ENCODE results near the gene LYST. TPM values are rescaled to one million over a fixed set of nuclear protein-coding genes. Genes with fewer than 3 reads are reported as not detected.

Gene LYST
- total RNA-seq, 1 donor from 2014 or later = 78.4 TPM

DNA sequence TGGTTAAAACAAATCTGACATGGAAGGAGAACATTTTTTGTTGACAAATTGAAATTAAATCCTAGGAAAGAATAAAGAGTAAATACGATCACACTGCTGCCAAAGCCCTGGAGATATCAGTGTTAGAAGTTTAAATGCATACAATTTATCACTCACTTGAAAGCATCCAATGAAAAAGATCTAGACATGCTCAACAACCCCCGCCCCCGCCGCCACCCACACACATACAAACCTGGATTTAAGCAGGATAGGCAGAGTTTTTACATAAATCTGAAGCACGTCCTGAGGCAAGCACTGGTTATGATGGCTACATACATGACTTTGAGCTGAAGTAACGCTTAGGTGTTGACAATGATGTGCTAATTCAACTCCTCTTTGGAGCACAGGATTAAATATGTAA is 58.5 kb downstream of the LYST start:
- intact Hi-C loops (cut with DNase I) = no loop called here
- H3K36me3 ChIP-seq = peaks cover 39% of the 10 kb centered on the region
- no peaks in the 10 kb centered on the region for H3K27me3 ChIP-seq
- no peaks in the 10 kb centered on the region for H3K9me3 ChIP-seq
- ATAC-seq (no peak), DNase-seq (no peak)
- H3K4me3 ChIP-seq = no peak overlapping the region
- no peak overlapping the region for H3K27ac ChIP-seq
- TF ChIP-seq, protein P1, sequence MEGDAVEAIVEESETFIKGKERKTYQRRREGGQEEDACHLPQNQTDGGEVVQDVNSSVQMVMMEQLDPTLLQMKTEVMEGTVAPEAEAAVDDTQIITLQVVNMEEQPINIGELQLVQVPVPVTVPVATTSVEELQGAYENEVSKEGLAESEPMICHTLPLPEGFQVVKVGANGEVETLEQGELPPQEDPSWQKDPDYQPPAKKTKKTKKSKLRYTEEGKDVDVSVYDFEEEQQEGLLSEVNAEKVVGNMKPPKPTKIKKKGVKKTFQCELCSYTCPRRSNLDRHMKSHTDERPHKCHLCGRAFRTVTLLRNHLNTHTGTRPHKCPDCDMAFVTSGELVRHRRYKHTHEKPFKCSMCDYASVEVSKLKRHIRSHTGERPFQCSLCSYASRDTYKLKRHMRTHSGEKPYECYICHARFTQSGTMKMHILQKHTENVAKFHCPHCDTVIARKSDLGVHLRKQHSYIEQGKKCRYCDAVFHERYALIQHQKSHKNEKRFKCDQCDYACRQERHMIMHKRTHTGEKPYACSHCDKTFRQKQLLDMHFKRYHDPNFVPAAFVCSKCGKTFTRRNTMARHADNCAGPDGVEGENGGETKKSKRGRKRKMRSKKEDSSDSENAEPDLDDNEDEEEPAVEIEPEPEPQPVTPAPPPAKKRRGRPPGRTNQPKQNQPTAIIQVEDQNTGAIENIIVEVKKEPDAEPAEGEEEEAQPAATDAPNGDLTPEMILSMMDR (IDR thresholded peaks at IDR 0.05) = no peak
- H3K4me1 ChIP-seq = no peaks in the 10 kb centered on the region

DNA sequence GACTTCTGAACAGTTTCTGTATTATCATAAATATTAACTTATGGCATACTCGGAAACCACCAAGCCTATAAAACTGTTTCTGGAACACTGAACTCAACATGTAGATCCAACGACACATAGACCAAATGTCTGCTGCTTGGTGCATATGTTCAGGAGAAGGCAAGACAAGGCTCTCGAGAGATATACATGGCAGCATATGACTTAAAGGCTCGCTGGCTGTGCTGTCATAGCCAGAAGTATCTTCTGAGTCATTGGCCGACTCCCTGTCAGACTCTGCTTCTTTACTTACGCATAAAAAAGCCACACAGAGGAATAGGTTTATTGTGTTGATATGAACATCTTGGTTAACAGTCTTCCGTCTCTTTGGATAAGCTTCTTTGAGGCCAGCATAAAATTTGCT is 60.6 kb downstream of the LYST start:
- Histone ChIP-seq H3K4me1 (no peaks in the 10 kb centered on the region), H3K27ac (no peak overlapping the region), H3K27me3 (no peaks in the 10 kb centered on the region), H3K9me3 (no peaks in the 10 kb centered on the region), H3K4me3 (no peak overlapping the region), H3K36me3 (peaks cover 49% of the 10 kb centered on the region)
- DNase-seq (no peak), ATAC-seq (no peak)
- TF ChIP-seq, protein P1 (IDR thresholded peaks at IDR 0.05) = no peak
- intact Hi-C loops (cut with DNase I) = no loop called here

- intact Hi-C loops (cut with DNase I) = no loop called here
- Histone ChIP-seq H3K9me3 (no peaks in the 10 kb centered on the region), H3K4me3 (no peak overlapping the region), H3K27me3 (no peaks in the 10 kb centered on the region), H3K27ac (no peak overlapping the region), H3K36me3 (peaks cover 41% of the 10 kb centered on the region), H3K4me1 (no peaks in the 10 kb centered on the region)
- DNase-seq = no peak
- TF ChIP-seq, protein P1 (IDR thresholded peaks at IDR 0.05) = no peak
- no peak for ATAC-seq
These were observed 63.9 kb downstream of the LYST start for GRCh38 chr1:235802573-235803346.

DNA sequence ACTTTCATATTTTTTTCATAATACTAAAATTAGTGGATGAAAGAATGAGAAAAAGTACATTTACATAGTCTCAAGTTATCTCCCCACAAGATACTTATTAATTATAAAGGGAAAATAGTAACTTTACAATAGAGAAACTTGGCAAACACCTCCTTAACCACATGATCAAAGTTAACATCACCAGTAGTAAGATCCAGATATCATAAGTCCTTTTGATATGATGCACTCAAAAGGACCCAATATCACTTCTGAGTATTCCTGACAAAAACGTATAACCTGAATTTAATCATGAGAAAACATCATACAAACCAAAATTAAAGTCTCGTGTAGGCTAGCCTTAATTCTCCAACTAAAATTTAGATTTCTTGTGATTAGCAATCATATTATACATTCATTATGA is 67.4 kb downstream of the LYST start:
- H3K9me3 ChIP-seq = no peaks in the 10 kb centered on the region
- intact Hi-C loops (cut with DNase I) = no loop called here
- H3K36me3 ChIP-seq = peaks cover 27% of the 10 kb centered on the region
- ATAC-seq (no peak), DNase-seq (no peak)
- no peak overlapping the region for H3K4me3 ChIP-seq
- no peak overlapping the region for H3K27ac ChIP-seq
- H3K27me3 ChIP-seq = no peaks in the 10 kb centered on the region
- no peaks in the 10 kb centered on the region for H3K4me1 ChIP-seq
- TF ChIP-seq, protein P1 (IDR thresholded peaks at IDR 0.05) = no peak

GRCh38 chr1:235791532-235792060 is 75.1 kb downstream of the LYST start:
- Histone ChIP-seq H3K4me1 (no peaks in the 10 kb centered on the region), H3K9me3 (no peaks in the 10 kb centered on the region), H3K27ac (no peak overlapping the region), H3K4me3 (no peak overlapping the region), H3K36me3 (peaks cover 58% of the 10 kb centered on the region), H3K27me3 (no peaks in the 10 kb centered on the region)
- DNase-seq = no peak
- ATAC-seq = no peak
- TF ChIP-seq, protein P1 (IDR thresholded peaks at IDR 0.05) = no peak
- intact Hi-C loops (cut with DNase I) = no loop called here

All from upper lobe of right lung (tissue), 1 donor.